Astrocyte (in vitro differentiated cells and primary cell): ENCODE results near the gene RAB14.

Experiments
- EZH2 ChIP-seq: IDR thresholded peaks from 2 replicates; pipeline ENCODE4 v1.6.1; 2012; ENCODE audit warnings: mild to moderate bottlenecking, low read length, inconsistent platforms; ENCODE audit not compliant: insufficient read depth
- TF ChIP-seq, protein P1 (sequence below): IDR thresholded peaks from 2 replicates; pipeline ENCODE4 v1.5.1; 2011; ENCODE audit warnings: low read depth, mild to moderate bottlenecking, inconsistent platforms, low read length, moderate library complexity; ENCODE audit not compliant: insufficient read depth

DNA sequence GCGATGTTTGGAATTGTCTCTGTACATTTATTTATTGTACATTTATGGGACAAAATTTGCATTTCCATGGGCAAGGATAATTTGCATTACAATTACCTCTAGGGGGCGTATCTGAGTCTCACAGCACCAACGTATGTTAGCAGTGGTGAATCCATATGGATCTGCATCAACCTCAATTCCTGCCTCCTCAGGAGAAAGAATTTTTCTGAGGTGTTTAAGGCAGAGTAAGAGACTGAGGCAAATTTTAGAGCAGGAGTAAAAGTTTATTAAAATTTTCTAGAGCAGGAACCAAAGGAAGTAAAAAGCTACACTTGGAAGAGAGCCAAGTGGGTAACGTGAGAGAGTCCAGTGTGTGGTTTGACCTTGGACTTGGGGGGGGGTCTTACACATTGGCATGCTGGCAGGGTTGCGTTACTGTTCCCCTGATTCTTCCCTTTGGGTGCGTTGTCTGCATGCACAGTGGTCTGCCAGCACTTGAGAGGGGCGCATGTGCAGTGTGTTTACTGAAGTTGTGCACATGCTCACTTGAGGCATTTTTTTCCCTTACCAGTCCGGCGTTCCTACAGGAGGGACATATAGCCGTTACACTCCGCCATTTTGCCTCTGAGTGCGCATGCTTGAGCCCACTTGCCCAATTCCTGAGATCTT lies 21.0 kb upstream of the RAB14 start:
- TF ChIP-seq, protein P1, sequence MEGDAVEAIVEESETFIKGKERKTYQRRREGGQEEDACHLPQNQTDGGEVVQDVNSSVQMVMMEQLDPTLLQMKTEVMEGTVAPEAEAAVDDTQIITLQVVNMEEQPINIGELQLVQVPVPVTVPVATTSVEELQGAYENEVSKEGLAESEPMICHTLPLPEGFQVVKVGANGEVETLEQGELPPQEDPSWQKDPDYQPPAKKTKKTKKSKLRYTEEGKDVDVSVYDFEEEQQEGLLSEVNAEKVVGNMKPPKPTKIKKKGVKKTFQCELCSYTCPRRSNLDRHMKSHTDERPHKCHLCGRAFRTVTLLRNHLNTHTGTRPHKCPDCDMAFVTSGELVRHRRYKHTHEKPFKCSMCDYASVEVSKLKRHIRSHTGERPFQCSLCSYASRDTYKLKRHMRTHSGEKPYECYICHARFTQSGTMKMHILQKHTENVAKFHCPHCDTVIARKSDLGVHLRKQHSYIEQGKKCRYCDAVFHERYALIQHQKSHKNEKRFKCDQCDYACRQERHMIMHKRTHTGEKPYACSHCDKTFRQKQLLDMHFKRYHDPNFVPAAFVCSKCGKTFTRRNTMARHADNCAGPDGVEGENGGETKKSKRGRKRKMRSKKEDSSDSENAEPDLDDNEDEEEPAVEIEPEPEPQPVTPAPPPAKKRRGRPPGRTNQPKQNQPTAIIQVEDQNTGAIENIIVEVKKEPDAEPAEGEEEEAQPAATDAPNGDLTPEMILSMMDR: peak; percentile 78
- TF ChIP-seq EZH2: no peak
